Testis (tissue), 3 donors: ENCODE measurements around the gene DNAI4. TPM values are rescaled to one million over a fixed set of nuclear protein-coding genes. Genes with fewer than 3 reads are reported as not detected.

ENCODE experiments used
- DNase-seq: peaks from one replicate; pipeline ENCODE4 v3.0.0-alpha.2; 2019
- H3K27ac ChIP-seq, 2 donors: fragments of 200-600 bp; sonication (generic); one replicate each; pipeline ENCODE4 v1.5.1; 2019
- H3K27me3 ChIP-seq: fragments of 200-600 bp; sonication (generic); one replicate; pipeline ENCODE4 v1.5.1; 2019
- H3K36me3 ChIP-seq: fragments of 200-600 bp; sonication (generic); one replicate; pipeline ENCODE4 v1.5.1; 2017; ENCODE audit warnings: low read depth; ENCODE audit errors: missing control alignments
- H3K4me1 ChIP-seq: fragments of 200-600 bp; sonication (generic); one replicate; pipeline ENCODE4 v1.5.1; 2019
- H3K4me3 ChIP-seq, 2 donors: fragments of 200-600 bp; sonication (generic); one replicate each; pipeline ENCODE4 v1.5.1; 2017 to 2019
- H3K9me3 ChIP-seq: fragments of 200-600 bp; sonication (generic); one replicate; pipeline ENCODE4 v1.5.1; 2017
- CTCF ChIP-seq, 3 experiments: fragments of 450-650 bp in 2 of 3; fragments of 200-600 bp in 1 of 3; sonication (generic) in 1 of 3; IDR thresholded peaks; one replicate each; pipeline ENCODE4 v1.5.1; 2016 to 2019; ENCODE audit warnings: antibody characterized with exemption in 3 of 3, mild to moderate bottlenecking in 2 of 3, moderate library complexity in 1 of 3
- POLR2A ChIP-seq: fragments of 450-650 bp; IDR thresholded peaks from one replicate; pipeline ENCODE4 v1.6.1; 2017; ENCODE audit warnings: antibody characterized with exemption, mild to moderate bottlenecking, moderate library complexity
- WGBS, 2 donors: methylation state at CpG; one replicate each; pipeline ENCODE4 v1.1.5; 2018; 5-methylcytosine and 5-hydroxymethylcytosine counted together
- intact Hi-C: fragments of 100-400 bp; cut with DNase I; formaldehyde crosslinking; loops from one replicate; pipeline ENCODE4 v1.15.1; 2023; ENCODE audit warnings: low total_unique reads
- polyA plus RNA-seq: library from polyadenylated mRNA; stranded (reverse); fragments of 350-450 nt; fragmentation: Illumina TruSeq; extraction: RNeasy Lipid Tissue Mini Kit (QIAGEN cat#74804); gene quantifications from one replicate; pipeline ENCODE4 v1.2.3, GENCODE V29; 2014; ENCODE audit warnings: low read depth, low replicate concordance; ENCODE audit not compliant: insufficient read depth
- total RNA-seq, 2 donors: library from RNA; depleted of rRNA; stranded (reverse); fragments of >200 nt; gene quantifications; one replicate each; pipeline ENCODE4 v1.2.3, GENCODE V29; 2016

The DNAI4 gene
- total and polyA plus RNA-seq, 3 donors from 2014 or later = 21.7 to 56.7 (median 40.8) TPM

- 90 to 92% methylated on average over 4 of the region's 4 CpGs for WGBS, 2 donors
- no peaks in the 10 kb centered on the region for H3K27me3 ChIP-seq
Observed at GRCh38 chr1:66770694-66771093, 154.0 kb downstream of the DNAI4 start.

GRCh38 chr1:66770240-66770639 is 154.4 kb downstream of the DNAI4 start:
- TF ChIP-seq POLR2A (no peak), CTCF (IDR thresholded peaks at IDR 0.05) (no peak)
- WGBS, 2 donors = 88 to 90% methylated on average over 2 of the region's 2 CpGs
- intact Hi-C loops = no loop called here

More at GRCh38 chr1:66770694-66771093, 154.0 kb downstream of the DNAI4 start:
- Histone ChIP-seq H3K27ac (no peak overlapping the region), H3K9me3 (no peaks in the 10 kb centered on the region), H3K36me3 (no peaks in the 10 kb centered on the region), H3K4me3 (no peak overlapping the region), H3K4me1 (no peaks in the 10 kb centered on the region)
- intact Hi-C loops = no loop called here
- no peak for DNase-seq
- no peak for TF ChIP-seq POLR2A
- TF ChIP-seq CTCF (IDR thresholded peaks at IDR 0.05) = no peak

GRCh38 chr1:66769512-66770229 is 155.0 kb downstream of the DNAI4 start:
- DNase-seq = no peak
- intact Hi-C loops = no loop called here
- TF ChIP-seq POLR2A = no peak
- no peaks in the 10 kb centered on the region for H3K36me3 ChIP-seq
- H3K4me1 ChIP-seq = no peaks in the 10 kb centered on the region
- H3K4me3 ChIP-seq = no peak overlapping the region
- no peak overlapping the region for H3K27ac ChIP-seq
- H3K27me3 ChIP-seq = no peaks in the 10 kb centered on the region
- no peaks in the 10 kb centered on the region for H3K9me3 ChIP-seq
- 78 to 83% methylated on average over 7 of the region's 7 CpGs for WGBS, 2 donors

More at GRCh38 chr1:66770240-66770639, 154.4 kb downstream of the DNAI4 start:
- DNase-seq = no peak
- Histone ChIP-seq H3K27me3 (no peaks in the 10 kb centered on the region), H3K9me3 (no peaks in the 10 kb centered on the region), H3K36me3 (no peaks in the 10 kb centered on the region), H3K4me3 (no peak overlapping the region), H3K27ac (no peak overlapping the region), H3K4me1 (no peaks in the 10 kb centered on the region)

- Histone ChIP-seq H3K36me3 (no peaks in the 10 kb centered on the region), H3K4me3 (no peak overlapping the region), H3K27ac (no peak overlapping the region), H3K27me3 (no peaks in the 10 kb centered on the region), H3K4me1 (no peaks in the 10 kb centered on the region), H3K9me3 (no peaks in the 10 kb centered on the region)
- TF ChIP-seq CTCF (IDR thresholded peaks at IDR 0.05) (no peak), POLR2A (no peak)
- intact Hi-C loops = no loop called here
- DNase-seq = no peak
- 81 to 91% methylated on average over 1 of the region's 1 CpG for WGBS, 2 donors
Observed at GRCh38 chr1:66768965-66769364, 155.7 kb downstream of the DNAI4 start.

- no peak overlapping the region for H3K4me3 ChIP-seq
- no peak overlapping the region for H3K27ac ChIP-seq
- intact Hi-C loops = no loop called here
- TF ChIP-seq POLR2A (no peak), CTCF (IDR thresholded peaks at IDR 0.05) (no peak)
- H3K4me1 ChIP-seq = no peaks in the 10 kb centered on the region
- DNase-seq = no peak
- no peaks in the 10 kb centered on the region for H3K36me3 ChIP-seq
- no peaks in the 10 kb centered on the region for H3K9me3 ChIP-seq
- H3K27me3 ChIP-seq = no peaks in the 10 kb centered on the region
Observed at GRCh38 chr1:66767626-66768025, 157.0 kb downstream of the DNAI4 start.
